Activated T-helper 1 cell treated with anti-CD3 and anti-CD28 coated beads, Interleukin-2, amount 50 U/mL, for 16 hours (primary cell): ENCODE measurements around the gene DISP3.

Experiments
- DNase-seq, 2 donors: peaks; one replicate each; pipeline ENCODE4 v3.0.0-alpha.2; 2020; ENCODE audit warnings: low read depth in 1 of 2, low spot score in 1 of 2

The DISP3 gene

GRCh38 chr1:11528611-11529261 is 49.8 kb downstream of the DISP3 start:
- no peak for DNase-seq

- no peak for DNase-seq
Measured at GRCh38 chr1:11529330-11529729, 50.4 kb downstream of the DISP3 start.

GRCh38 chr1:11529763-11530730 is 51.1 kb downstream of the DISP3 start:
- DNase-seq = no peak

- DNase-seq = no peak
Measured at GRCh38 chr1:11530731-11531311, 51.9 kb downstream of the DISP3 start.

GRCh38 chr1:11531314-11531870 is 52.4 kb downstream of the DISP3 start:
- DNase-seq = no peak

- DNase-seq = no peak
Measured at GRCh38 chr1:11531943-11532342, 53.0 kb downstream of the DISP3 start.

- no peak for DNase-seq
Measured at GRCh38 chr1:11533790-11534787, 55.1 kb downstream of the DISP3 start.

GRCh38 chr1:11534846-11535245 is 55.9 kb downstream of the DISP3 start:
- no peak for DNase-seq

- DNase-seq = no peak
Measured at GRCh38 chr1:11535316-11535715, 56.4 kb downstream of the DISP3 start.

- DNase-seq = no peak
Measured at GRCh38 chr1:11535761-11536572, 57.0 kb downstream of the DISP3 start.

- DNase-seq = no peak
Measured at GRCh38 chr1:11536573-11537379, 57.8 kb downstream of the DISP3 start.

- DNase-seq = no peak
Measured at GRCh38 chr1:11537380-11537764, 58.4 kb downstream of the DISP3 start.

- no peak for DNase-seq
Measured at GRCh38 chr1:11537854-11538591, 59.1 kb downstream of the DISP3 start.

GRCh38 chr1:11538886-11539285 is 59.9 kb downstream of the DISP3 start:
- no peak for DNase-seq

- DNase-seq = no peak
Measured at GRCh38 chr1:11539850-11540772, 61.2 kb downstream of the DISP3 start.

- DNase-seq = no peak
Measured at GRCh38 chr1:11540773-11541160, 61.8 kb downstream of the DISP3 start.

GRCh38 chr1:11541236-11541635 is 62.3 kb downstream of the DISP3 start:
- no peak for DNase-seq
